GM18508 (cell line): ENCODE measurements around the gene CFP.

Experiments used
- ATAC-seq: cut with Tn5 transposase; IDR thresholded peaks from one replicate; pipeline ENCODE4 v1.9.1; 2021; ENCODE audit warnings: moderate number of reproducible peaks; ENCODE audit not compliant: insufficient read depth, unreplicated experiment

CFP gene

GRCh38 chrX:47643926-47644325 lies 14.2 kb upstream of the CFP start:
- no peak for ATAC-seq

GRCh38 chrX:47638816-47639215 lies 9.1 kb upstream of the CFP start:
- ATAC-seq: no peak

GRCh38 chrX:47637546-47638195 lies 7.9 kb upstream of the CFP start:
- no peak for ATAC-seq

GRCh38 chrX:47634871-47635575 lies 5.3 kb upstream of the CFP start:
- no peak for ATAC-seq

GRCh38 chrX:47633689-47634590 lies 4.2 kb upstream of the CFP start:
- no peak for ATAC-seq

- no peak for ATAC-seq
Measured at GRCh38 chrX:47632666-47633065, 2.9 kb upstream of the CFP start.

- no peak for ATAC-seq
Measured at GRCh38 chrX:47631676-47632075, 1.9 kb upstream of the CFP start.

GRCh38 chrX:47628982-47629381 lies 748 bp downstream of the CFP start:
- no peak for ATAC-seq

GRCh38 chrX:47625365-47625764 lies 4.4 kb downstream of the CFP start:
- no peak for ATAC-seq

GRCh38 chrX:47623540-47624027 lies 6.1 kb downstream of the CFP start:
- ATAC-seq: no peak

GRCh38 chrX:47621851-47622250 lies 7.9 kb downstream of the CFP start:
- ATAC-seq: no peak

GRCh38 chrX:47620303-47620685 lies 9.4 kb downstream of the CFP start:
- no peak for ATAC-seq

- no peak for ATAC-seq
Measured at GRCh38 chrX:47619486-47620302, 10.0 kb downstream of the CFP start, which contains the start of gene SYN1. SYN1 (minus strand) TSS chrX:47619857; CDS start chrX:47619728, 129 bp downstream.

GRCh38 chrX:47618923-47619485 lies 10.7 kb downstream of the CFP start:
- no peak for ATAC-seq

GRCh38 chrX:47614618-47615017 lies 15.1 kb downstream of the CFP start:
- no peak for ATAC-seq

GRCh38 chrX:47613082-47613481 lies 16.6 kb downstream of the CFP start:
- no peak for ATAC-seq

GRCh38 chrX:47612418-47612817 lies 17.3 kb downstream of the CFP start:
- ATAC-seq: no peak

GRCh38 chrX:47611926-47612325 lies 17.8 kb downstream of the CFP start:
- ATAC-seq: no peak

- ATAC-seq: no peak
Measured at GRCh38 chrX:47611489-47611888, 18.2 kb downstream of the CFP start.

- no peak for ATAC-seq
Measured at GRCh38 chrX:47610511-47610910, 19.2 kb downstream of the CFP start.
